ENCODE results near the gene HCFC1R1.

The HCFC1R1 gene

DNA sequence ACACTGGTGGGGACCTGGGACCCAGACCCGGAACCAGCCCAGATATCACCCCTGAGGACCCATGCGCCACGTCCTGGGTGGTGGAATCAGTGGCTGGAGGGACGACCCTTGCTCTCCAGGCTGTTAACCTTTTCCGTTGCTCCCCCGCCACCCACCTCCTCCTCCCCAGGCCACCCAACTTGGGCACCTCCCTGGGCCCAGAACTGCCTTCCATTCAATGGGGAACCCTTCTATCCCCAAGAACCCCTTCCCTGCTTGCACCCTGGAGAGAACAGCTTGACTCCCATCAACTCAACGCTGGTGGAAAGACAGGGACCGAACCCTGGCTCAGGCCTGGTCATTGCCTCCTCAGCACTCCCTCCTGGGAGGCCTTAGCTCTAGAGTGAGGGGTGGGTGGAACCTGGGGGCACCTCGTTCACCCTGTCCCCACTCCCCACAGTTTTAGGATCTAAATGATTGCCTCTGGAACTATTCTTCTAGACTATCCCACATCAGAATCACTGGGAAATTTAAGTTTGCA, 36.0 kb upstream of the HCFC1R1 start:
- Histone ChIP-seq H3K27ac (no peak overlapping the region), H2AFZ (ENCODE audit: low read depth) (peak overlapping the region; percentile 98), H3K4me3 (IDR thresholded peaks at IDR 0.05; ENCODE audit: insufficient read depth, low read depth, low read length) (no peak overlapping the region), H3K27me3 (ENCODE audit: insufficient read depth, low read depth) (peaks cover 6% of the 10 kb centered on the region; the same call in 1 of the 2 replicates), H3K79me2 (ENCODE audit: insufficient read depth, low read depth) (no peaks in the 10 kb centered on the region), H3K4me1 (ENCODE audit: low read depth, poor library complexity, severe bottlenecking) (peaks cover 6% of the 10 kb centered on the region), H3K4me2 (peak overlapping the region; percentile 80), H3K36me3 (ENCODE audit: insufficient read depth) (no peaks in the 10 kb centered on the region), H4K20me1 (ENCODE audit: insufficient read depth) (no peaks in the 10 kb centered on the region), H3K9ac (peak overlapping the region; percentile 92; the same call in 1 of the 2 replicates)
- TF ChIP-seq, protein P1, sequence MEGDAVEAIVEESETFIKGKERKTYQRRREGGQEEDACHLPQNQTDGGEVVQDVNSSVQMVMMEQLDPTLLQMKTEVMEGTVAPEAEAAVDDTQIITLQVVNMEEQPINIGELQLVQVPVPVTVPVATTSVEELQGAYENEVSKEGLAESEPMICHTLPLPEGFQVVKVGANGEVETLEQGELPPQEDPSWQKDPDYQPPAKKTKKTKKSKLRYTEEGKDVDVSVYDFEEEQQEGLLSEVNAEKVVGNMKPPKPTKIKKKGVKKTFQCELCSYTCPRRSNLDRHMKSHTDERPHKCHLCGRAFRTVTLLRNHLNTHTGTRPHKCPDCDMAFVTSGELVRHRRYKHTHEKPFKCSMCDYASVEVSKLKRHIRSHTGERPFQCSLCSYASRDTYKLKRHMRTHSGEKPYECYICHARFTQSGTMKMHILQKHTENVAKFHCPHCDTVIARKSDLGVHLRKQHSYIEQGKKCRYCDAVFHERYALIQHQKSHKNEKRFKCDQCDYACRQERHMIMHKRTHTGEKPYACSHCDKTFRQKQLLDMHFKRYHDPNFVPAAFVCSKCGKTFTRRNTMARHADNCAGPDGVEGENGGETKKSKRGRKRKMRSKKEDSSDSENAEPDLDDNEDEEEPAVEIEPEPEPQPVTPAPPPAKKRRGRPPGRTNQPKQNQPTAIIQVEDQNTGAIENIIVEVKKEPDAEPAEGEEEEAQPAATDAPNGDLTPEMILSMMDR (conservative IDR thresholded peaks at IDR 0.05; ENCODE audit: low read depth, low read length), result no peak

DNA sequence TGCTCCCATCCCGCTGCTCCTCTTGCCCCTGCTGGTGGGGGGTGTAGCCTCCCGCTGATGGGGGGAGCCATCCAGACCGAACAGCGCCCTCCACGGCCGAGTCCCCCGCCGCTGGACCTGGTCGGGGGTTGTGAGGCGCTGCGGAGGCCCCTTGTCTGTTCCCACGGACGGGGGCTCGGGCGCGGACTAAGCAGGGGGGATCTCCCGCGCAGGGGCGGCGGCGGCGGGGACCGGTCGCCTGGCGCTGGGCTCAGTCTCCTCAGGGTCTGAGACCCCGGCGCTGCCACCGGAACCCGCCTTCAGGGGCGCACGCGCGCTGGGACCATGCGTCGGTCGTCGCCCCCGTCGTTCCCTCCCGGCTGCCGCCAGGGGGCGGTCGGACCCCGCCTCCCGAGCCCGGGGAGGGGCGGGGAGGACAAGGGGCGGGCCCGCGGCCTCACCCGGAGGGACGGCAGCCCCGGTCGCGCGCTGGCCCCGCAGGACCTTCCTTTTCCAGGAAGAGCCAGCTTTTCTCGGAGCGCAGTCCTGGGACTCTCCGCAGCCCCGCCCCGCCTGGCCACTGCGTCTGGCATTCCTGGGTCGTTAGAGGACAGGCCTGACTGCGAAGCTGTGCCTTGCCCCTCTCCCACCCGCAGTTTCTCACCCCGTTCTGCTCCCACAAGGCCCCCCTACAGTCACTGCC, 35.4 kb upstream of the HCFC1R1 start:
- no peak overlapping the region for H3K4me3 ChIP-seq (IDR thresholded peaks at IDR 0.05; ENCODE audit: insufficient read depth, low read depth, low read length)
- H3K9ac ChIP-seq, result peak overlapping the region; percentile 92
- no peaks in the 10 kb centered on the region for H3K79me2 ChIP-seq (ENCODE audit: insufficient read depth, low read depth)
- peak overlapping the region; percentile 98 for H2AFZ ChIP-seq (ENCODE audit: low read depth)
- peak overlapping the region; percentile 80 for H3K4me2 ChIP-seq
- TF ChIP-seq, protein P1 (conservative IDR thresholded peaks at IDR 0.05; ENCODE audit: low read depth, low read length), result peak; percentile 84
- H3K27ac ChIP-seq, result 0 out of 2 replicates have a peak overlapping the region, but pooled peaks have one; percentile 43
- peaks cover 6% of the 10 kb centered on the region; the same call in 1 of the 2 replicates for H3K27me3 ChIP-seq (ENCODE audit: insufficient read depth, low read depth)
- H3K36me3 ChIP-seq (ENCODE audit: insufficient read depth), result no peaks in the 10 kb centered on the region
- H4K20me1 ChIP-seq (ENCODE audit: insufficient read depth), result no peaks in the 10 kb centered on the region
- H3K4me1 ChIP-seq (ENCODE audit: low read depth, poor library complexity, severe bottlenecking), result peaks cover 6% of the 10 kb centered on the region

DNA sequence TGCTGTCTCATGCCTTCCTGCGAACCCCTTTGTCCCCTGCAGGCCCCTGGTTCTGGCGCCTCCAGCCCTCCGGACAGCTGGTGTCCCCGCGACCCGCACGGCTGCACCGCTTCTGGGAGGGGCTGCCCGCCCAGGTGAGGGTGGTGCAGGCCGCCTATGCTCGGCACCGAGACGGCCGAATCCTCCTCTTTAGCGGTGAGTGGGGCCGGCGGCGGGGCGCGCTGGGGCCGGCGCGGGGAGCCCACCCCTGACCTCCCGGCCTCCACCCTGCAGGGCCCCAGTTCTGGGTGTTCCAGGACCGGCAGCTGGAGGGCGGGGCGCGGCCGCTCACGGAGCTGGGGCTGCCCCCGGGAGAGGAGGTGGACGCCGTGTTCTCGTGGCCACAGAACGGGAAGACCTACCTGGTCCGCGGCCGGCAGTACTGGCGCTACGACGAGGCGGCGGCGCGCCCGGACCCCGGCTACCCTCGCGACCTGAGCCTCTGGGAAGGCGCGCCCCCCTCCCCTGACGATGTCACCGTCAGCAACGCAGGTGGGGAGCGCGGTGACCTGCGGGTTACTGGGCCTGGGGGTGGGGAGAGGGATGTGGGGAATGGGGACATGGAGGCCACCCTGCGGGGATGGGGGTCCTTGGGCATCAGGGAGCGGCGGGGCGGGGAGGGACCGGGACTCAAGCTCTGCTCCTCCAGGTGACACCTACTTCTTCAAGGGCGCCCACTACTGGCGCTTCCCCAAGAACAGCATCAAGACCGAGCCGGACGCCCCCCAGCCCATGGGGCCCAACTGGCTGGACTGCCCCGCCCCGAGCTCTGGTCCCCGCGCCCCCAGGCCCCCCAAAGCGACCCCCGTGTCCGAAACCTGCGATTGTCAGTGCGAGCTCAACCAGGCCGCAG, 34.6 kb upstream of the HCFC1R1 start:
- H3K4me1 ChIP-seq (ENCODE audit: low read depth, poor library complexity, severe bottlenecking), result peaks cover 6% of the 10 kb centered on the region
- no peaks in the 10 kb centered on the region for H3K36me3 ChIP-seq (ENCODE audit: insufficient read depth)
- no peaks in the 10 kb centered on the region for H4K20me1 ChIP-seq (ENCODE audit: insufficient read depth)
- TF ChIP-seq, protein P1 (conservative IDR thresholded peaks at IDR 0.05; ENCODE audit: low read depth, low read length), result no peak
- no peaks in the 10 kb centered on the region for H3K79me2 ChIP-seq (ENCODE audit: insufficient read depth, low read depth)
- H2AFZ ChIP-seq (ENCODE audit: low read depth), result peak overlapping the region; percentile 98
- H3K4me2 ChIP-seq, result peak overlapping the region; percentile 80
- H3K27me3 ChIP-seq (ENCODE audit: insufficient read depth, low read depth), result peaks cover 6% of the 10 kb centered on the region; the same call in 1 of the 2 replicates
- H3K9ac ChIP-seq, result peak overlapping the region; percentile 92
- no peak overlapping the region for H3K4me3 ChIP-seq (IDR thresholded peaks at IDR 0.05; ENCODE audit: insufficient read depth, low read depth, low read length)
- H3K27ac ChIP-seq, result 0 out of 2 replicates have a peak overlapping the region, but pooled peaks have one; percentile 43

All from KMS-11 (cell line).